Measurements from ENCODE around the gene SIX3.
A peak's percentile ranks its signal among the peaks of the same experiment; 100 is the strongest.

Gene SIX3

DNA sequence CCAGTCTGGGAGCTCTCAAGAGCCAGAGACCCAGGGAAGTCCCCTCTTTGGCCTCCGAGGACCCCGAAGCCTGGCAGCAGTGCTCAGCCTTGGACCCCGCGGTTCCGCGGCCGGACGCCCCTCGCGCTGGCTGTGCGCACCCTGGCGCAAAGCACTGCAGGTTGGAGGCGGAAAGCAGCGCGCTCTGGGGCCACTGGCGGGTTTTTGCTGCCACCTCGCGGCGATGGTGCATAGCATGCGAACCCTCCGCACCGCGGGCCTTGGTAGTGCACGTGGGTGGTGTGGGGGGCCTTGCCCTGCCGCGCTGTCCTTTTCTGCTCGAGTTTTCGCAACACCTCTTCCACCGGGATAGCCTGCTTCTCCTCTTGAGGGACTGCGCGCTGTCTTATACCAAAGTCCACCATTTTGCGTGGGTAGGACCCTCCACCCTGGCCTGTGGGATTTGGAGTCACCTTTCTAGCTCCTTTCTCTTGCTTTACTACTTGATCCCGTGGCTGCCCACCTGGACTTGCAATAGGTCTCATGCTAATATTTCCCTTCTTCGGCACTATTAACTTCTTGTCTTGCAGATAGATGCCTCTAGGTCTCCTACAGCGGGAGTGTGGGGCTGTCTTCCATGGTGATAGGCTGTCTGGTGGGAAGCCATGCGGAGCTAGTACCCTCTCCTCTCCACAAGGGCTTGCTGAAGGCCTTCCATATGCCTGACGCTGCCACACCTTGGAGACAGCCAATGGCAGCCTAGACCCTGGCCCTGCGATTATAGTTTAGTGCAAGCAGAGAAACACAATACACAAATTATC, 14.3 kb downstream of the SIX3 start:
- H3K36me3 Mint-ChIP-seq: no peaks in the 10 kb centered on the region
- peak overlapping the region; percentile 59 for H3K4me3 Mint-ChIP-seq
- peak; percentile 78 to 91 for DNase-seq (ENCODE audit: low spot score in 2 of 2)
- H3K27ac Mint-ChIP-seq: no peak overlapping the region
- ATAC-seq: peak; percentile 77
- peaks cover 13% of the 10 kb centered on the region for H3K4me1 Mint-ChIP-seq
- H3K9me3 Mint-ChIP-seq: no peaks in the 10 kb centered on the region

DNA sequence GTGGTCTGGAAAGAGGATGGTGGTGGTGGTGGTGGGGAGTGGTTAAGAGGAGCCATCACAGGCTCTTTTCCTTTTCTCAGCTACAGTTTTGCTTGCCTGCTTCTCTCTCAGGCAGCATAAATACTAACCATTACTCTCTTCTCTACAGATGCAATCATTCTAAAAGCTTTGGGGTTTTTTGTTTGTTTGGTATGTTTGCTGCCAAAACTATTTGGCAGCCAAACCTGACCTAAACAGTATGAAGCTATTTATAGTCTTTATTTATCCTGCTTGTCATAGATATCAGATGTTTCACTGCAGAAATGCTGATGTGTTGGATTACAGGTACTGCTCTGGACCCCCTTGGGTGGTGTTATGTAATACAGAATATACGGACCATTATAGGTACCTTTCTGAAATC, 15.3 kb downstream of the SIX3 start:
- Mint-ChIP-seq H3K4me1 (peaks cover 13% of the 10 kb centered on the region), H3K27ac (no peak overlapping the region), H3K36me3 (no peaks in the 10 kb centered on the region), H3K4me3 (no peak overlapping the region), H3K9me3 (no peaks in the 10 kb centered on the region)
- no peak for DNase-seq (ENCODE audit: low spot score in 2 of 2)
- no peak for ATAC-seq

DNA sequence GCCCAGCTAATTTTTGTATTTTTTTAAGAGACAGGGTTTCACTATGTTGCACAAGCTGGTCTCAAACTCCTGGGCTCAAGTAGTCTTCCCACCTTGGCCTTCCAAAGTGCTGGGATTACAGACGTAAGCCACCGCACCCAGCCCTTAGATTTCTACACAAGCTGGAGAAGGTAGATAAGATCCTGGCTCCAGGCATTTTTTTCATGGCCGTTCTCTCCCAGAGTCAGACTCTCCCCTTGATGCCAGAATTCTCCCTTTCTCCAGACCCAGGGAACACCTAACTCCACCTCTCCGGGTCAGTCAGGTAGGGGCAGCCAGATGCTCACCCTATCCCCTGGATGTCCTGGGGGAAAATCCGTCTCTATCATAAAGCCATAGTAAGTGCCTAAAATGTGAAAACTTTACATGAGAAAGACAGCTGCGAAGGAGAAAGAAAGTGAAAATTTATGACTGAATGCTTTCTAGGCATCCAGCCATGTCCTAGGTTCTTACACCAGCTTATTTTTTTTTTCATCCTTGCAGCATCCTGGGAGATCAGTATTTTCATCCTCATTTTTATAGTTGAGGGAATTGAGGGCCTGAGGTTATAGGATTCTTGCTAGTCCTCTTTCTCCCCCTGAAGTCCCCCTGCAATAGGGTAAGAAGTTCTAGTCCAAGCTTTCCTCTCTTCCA, 16.3 kb downstream of the SIX3 start:
- Mint-ChIP-seq H3K4me3 (no peak overlapping the region), H3K4me1 (peaks cover 13% of the 10 kb centered on the region), H3K36me3 (no peaks in the 10 kb centered on the region), H3K27ac (no peak overlapping the region), H3K9me3 (no peaks in the 10 kb centered on the region)
- ATAC-seq (no peak), DNase-seq (ENCODE audit: low spot score in 2 of 2) (no peak)

DNA sequence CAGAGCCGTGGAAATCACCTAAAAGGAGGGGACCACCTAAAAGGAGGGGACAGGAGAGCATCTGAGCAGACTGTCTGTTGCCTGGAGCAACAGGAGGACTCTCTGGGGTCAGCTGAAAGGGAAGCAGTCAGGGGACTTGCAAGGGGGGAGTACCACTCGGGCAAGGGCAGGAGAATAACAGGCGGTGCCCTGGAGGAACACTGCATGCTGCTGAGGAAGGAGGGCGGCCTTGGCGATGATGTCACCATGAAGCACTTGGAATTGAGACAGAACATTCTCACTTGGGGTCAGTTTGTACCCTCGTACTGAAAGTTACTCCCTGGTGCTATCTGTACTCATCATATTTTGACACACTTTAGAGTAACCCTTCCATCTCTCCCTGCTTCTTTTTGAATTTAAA, 18.4 kb downstream of the SIX3 start:
- Mint-ChIP-seq H3K36me3 (no peaks in the 10 kb centered on the region), H3K4me1 (peaks cover 13% of the 10 kb centered on the region), H3K4me3 (no peak overlapping the region), H3K9me3 (no peaks in the 10 kb centered on the region), H3K27ac (no peak overlapping the region)
- no peak for ATAC-seq
- no peak for DNase-seq (ENCODE audit: low spot score in 2 of 2)

DNA sequence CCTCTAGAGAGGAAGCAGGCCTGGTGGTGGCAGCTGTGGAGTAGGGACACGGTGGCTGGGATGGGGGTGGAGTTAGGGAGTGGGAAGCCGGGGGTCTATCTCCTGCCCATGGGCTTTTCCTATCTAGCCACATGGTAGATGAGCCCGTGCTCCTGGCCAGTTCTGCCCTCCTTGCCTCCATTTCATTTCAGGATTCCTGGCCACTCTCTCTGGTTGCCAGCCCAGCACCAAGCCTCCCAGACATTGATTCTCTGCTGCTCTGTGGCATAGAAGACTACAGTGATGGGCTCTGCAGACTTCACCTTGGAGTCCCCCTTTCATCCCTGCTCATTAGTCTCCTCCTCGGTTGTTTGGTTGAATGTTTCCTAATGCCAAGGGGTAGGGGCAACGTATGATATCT, 19.4 kb downstream of the SIX3 start:
- ATAC-seq (no peak), DNase-seq (ENCODE audit: low spot score in 2 of 2) (no peak)
- no peak overlapping the region for H3K27ac Mint-ChIP-seq
- H3K9me3 Mint-ChIP-seq: no peaks in the 10 kb centered on the region
- no peaks in the 10 kb centered on the region for H3K36me3 Mint-ChIP-seq
- no peak overlapping the region for H3K4me3 Mint-ChIP-seq
- H3K4me1 Mint-ChIP-seq: peaks cover 5% of the 10 kb centered on the region

DNA sequence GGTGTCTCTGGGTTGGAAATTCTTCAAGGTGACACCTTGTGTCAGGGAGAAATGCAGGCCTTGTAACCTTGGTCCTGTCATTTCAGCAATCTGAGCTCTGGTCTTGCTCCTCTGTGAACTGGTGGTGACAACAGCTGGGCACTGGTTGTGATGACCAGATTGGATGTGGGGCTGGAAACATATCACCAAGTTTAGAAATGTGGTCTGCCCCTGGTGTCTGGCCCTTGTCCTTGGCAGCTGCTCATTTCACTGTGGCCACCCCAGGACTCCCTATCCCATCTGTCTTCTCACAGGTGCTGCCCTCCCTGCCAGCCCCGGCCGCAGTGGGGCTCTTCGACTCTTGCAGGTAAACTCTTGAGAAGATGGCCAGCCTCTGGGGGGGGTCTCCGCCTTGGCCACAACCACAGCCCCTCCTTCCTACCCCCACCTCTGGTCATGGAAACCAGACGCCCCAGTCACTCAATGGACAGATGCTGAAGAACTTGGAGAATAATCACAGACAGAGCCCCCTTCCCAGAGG, 20.7 kb downstream of the SIX3 start:
- Mint-ChIP-seq H3K36me3 (no peaks in the 10 kb centered on the region), H3K27ac (peak overlapping the region; percentile 2), H3K4me1 (no peaks in the 10 kb centered on the region), H3K9me3 (no peaks in the 10 kb centered on the region), H3K4me3 (no peak overlapping the region)
- ATAC-seq (no peak), DNase-seq (ENCODE audit: low spot score in 2 of 2) (no peak)

DNA sequence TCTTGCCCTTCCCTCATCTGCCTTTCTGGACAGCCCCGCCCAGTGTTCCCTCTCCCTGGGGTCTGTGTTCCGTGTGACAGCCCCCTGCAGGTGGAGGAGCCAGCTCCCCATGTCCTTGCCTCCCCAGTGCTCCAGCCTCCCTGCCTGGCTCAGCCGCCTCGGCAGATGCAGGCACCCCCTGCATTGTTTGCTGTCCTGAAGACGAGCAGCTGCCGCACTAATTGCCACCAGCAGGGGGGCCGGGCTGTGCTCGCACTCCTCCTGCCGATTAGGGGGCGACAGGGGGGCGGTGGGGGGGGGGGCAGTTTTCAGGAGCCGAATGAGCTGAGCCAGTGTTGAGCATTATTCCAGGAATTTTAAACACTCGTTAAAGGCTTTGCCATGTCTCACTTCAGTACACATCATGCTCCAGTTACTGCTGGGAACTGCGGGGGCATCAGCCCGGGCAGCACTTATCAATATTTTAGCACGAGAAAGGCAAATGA, 23.3 kb downstream of the SIX3 start:
- no peaks in the 10 kb centered on the region for H3K9me3 Mint-ChIP-seq
- H3K4me3 Mint-ChIP-seq: no peak overlapping the region
- no peak for ATAC-seq
- no peak for DNase-seq (ENCODE audit: low spot score in 2 of 2)
- no peaks in the 10 kb centered on the region for H3K36me3 Mint-ChIP-seq
- no peak overlapping the region for H3K27ac Mint-ChIP-seq
- H3K4me1 Mint-ChIP-seq: no peaks in the 10 kb centered on the region

DNA sequence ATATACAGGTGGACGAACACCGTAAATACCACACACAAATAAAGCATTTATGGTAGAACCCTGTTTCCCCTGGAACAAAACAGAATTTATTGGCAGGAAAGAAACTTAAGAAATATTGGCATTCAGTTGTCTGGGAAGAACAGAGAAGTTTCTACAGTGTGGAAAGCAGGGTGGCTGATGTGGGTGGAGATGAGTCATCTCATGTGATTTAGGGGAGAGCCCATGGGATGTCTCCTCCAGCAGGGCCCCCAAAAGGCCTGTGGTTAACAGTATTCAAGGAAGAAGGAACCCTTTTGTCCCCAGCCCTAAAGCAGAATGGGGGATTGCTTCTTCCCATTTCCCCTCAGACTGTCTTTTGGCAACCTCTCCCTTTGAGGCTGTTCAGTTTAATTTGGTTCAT, 24.2 kb downstream of the SIX3 start:
- Mint-ChIP-seq H3K9me3 (no peaks in the 10 kb centered on the region), H3K27ac (no peak overlapping the region)

DNA sequence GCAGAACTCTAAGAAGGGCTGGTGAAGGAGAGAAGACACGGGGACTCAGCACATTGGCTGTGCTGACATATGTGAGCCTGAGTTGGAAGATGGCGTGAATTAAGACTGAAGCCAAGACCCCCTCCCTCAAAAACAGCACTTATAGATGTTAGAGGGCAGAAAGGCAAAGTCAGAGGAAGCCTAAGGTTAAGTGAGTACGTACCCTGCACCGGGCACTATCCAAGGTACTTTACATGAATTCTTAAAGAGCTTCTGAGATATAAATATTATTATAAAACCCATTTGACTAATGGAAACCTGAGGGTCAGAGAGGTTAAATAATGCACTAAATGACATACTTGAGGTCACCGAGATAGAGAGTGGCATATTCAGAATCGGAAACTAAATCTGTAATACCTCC, 25.6 kb downstream of the SIX3 start:
- no peak overlapping the region for H3K4me3 Mint-ChIP-seq
- H3K27ac Mint-ChIP-seq: no peak overlapping the region
- ATAC-seq (no peak), DNase-seq (ENCODE audit: low spot score in 2 of 2) (no peak)
- no peaks in the 10 kb centered on the region for H3K4me1 Mint-ChIP-seq
- no peaks in the 10 kb centered on the region for H3K36me3 Mint-ChIP-seq
- H3K9me3 Mint-ChIP-seq: no peaks in the 10 kb centered on the region

More for the DNA sequence above, 24.2 kb downstream of the SIX3 start:
- no peak for DNase-seq (ENCODE audit: low spot score in 2 of 2)
- Mint-ChIP-seq H3K4me1 (no peaks in the 10 kb centered on the region), H3K4me3 (no peak overlapping the region), H3K36me3 (no peaks in the 10 kb centered on the region)
- no peak for ATAC-seq

DNA sequence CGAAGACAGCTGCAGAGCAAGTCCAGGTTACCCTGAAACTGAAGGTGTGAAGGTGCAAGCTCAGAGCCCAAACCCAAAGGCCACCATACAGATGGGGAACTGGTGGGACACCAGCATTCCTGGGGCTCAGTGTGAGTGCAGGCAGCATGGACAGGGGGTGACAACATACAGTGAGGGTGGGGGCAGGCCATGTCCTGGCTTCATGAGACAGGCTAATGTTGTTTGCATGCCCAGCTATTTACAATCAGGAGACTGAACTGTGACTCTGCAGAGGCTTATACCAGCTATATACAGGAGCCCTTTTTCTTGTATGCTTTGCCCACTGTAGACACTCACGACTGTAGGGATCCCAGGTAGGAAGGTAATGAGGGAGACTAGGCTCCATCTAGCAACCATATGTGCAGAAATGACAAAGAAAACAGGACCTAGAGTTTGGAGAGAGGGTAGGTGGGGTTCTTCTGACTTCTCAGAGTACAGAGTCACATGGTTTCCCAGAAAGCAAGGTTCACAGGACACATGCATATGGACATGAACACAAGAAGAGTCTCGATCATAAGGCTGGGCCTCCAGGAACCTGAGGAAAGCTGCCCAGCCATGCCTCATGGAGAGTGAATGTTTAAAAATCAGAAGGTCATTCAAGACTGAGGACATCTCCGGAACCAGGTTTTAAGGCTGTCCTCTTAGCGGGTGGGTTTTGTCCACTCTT, 26.4 kb downstream of the SIX3 start:
- H3K9me3 Mint-ChIP-seq: no peaks in the 10 kb centered on the region
- no peak overlapping the region for H3K4me3 Mint-ChIP-seq
- no peak overlapping the region for H3K27ac Mint-ChIP-seq
- ATAC-seq (peak; percentile 7), DNase-seq (ENCODE audit: low spot score in 2 of 2) (no peak)
- peaks cover 5% of the 10 kb centered on the region for H3K4me1 Mint-ChIP-seq
- H3K36me3 Mint-ChIP-seq: no peaks in the 10 kb centered on the region

DNA sequence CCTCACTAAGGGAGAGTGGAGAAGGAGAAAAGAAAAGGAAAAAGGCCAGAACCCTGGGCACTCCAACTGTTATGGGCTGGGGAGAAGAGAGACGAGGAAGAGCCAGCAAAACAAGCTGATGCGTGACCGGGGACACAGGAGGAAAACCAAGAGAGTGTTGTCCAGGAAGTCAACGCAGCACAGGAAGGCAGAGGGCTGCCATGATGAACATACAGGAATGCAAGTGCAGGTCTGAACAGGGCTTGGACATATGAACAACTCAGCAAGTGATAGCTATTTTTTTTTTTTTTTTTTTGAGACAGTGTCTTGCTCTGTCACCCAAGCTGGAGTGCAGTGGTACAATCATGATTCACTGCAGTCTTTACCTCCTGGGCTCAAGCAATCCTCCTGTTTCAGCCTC, 28.4 kb downstream of the SIX3 start:
- DNase-seq (ENCODE audit: low spot score in 2 of 2): no peak
- no peaks in the 10 kb centered on the region for H3K36me3 Mint-ChIP-seq
- H3K4me3 Mint-ChIP-seq: no peak overlapping the region
- peaks cover 9% of the 10 kb centered on the region for H3K4me1 Mint-ChIP-seq
- no peak overlapping the region for H3K27ac Mint-ChIP-seq
- no peak for ATAC-seq
- H3K9me3 Mint-ChIP-seq: no peaks in the 10 kb centered on the region

DNA sequence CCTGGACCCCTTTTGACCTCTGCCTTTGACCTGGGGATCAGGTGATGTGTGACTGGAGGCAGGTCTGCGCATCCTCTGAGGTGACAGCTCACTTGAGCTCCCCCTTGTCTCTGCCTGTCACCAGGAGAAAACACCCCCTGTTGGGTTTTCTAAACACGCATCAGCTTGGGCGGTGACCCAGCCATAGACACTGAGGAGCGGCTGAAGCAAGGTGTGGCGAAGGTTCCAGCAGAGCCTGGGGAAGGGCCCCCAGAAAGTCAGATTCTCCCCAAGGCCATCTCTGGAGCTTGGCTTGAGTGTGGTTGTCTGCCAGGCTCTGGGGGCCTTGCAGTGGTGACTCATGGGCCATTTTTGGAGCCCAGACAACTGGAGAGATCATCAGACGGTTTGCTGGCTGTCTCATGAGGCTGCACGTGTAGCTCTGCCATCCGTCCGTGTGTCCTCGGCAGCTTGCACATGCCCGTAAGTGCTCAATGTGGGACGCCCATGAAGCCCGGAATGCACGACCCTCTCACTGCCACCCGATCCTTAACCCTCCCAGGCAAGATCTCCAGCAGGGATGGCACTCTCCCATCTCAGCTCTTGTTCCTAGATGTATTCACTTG, 29.4 kb downstream of the SIX3 start:
- H3K4me3 Mint-ChIP-seq: no peak overlapping the region
- H3K4me1 Mint-ChIP-seq: peaks cover 9% of the 10 kb centered on the region

DNA sequence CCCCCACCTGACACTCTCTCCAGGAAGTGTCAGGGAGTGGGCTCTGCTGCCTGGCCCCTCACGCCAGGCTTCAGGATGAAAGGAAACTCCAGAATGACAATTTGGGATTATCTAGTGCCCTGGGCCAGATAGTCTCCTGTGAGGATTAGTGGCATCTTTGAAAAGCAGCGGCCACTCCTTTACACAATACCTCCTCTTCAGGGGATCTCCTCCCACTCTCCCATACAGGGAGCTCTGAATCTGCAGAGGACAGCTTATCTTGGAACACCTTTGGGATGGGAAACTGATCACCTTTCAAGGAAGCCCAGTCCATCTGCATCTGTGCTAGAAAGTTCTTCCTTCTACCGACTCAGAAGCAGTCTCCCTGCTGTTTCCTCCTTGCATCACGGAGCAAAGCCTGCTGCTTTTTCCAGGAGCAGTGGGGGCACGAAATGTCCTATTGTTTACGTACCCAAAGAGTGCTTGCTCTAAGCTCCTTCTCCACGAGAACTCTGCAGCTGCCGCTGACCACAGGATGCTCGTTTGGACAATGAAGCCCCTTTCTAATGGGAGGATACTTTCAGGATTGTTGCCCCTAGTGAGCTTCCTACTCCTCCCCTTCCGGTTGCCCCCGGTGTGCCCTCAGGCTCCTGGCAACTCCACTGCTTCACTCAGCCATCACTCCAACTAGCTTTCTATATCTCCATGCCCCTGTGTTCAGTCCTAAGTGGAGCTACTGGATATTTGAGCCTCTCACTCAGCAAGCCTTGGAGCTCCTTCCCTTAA, 31.5 kb downstream of the SIX3 start:
- Mint-ChIP-seq H3K9me3 (no peaks in the 10 kb centered on the region), H3K36me3 (no peaks in the 10 kb centered on the region), H3K4me1 (peaks cover 9% of the 10 kb centered on the region), H3K27ac (no peak overlapping the region), H3K4me3 (no peak overlapping the region)
- DNase-seq (ENCODE audit: low spot score in 2 of 2): no peak
- no peak for ATAC-seq

More for the DNA sequence above, 29.4 kb downstream of the SIX3 start:
- Mint-ChIP-seq H3K9me3 (no peaks in the 10 kb centered on the region), H3K27ac (no peak overlapping the region), H3K36me3 (no peaks in the 10 kb centered on the region)
- DNase-seq (ENCODE audit: low spot score in 2 of 2): no peak
- no peak for ATAC-seq

DNA sequence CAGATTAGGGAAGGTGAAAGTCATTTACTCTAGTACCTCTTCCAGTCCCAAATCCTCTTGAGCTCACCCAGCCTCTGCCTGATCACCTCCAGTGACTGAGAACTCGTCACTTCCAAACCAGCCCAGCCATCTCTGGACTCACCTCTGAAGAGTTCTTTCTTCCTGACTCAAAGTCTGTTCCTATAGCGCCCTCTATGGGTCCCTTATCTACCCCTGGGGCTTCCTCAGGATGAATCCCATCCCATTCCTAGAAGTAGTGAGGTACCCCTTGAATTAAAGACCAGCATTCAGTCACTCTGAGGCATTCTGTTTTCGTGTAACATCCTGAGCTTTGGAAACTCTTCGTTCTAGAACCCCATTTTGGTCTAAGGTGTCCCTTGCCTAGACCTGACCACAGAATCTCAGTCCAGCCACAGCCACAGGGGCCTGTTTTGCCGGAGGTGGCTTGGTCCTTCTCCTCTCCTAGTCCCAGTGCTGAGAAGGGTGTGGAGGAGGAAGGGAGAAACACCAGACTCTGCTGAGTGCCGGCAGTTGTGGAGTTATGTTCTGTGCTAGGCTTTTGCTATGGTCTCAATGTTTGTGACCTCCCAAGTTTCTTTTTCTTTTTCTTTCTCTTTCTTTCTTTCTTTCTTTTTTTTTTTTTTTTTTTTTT, 32.7 kb downstream of the SIX3 start:
- H3K27ac Mint-ChIP-seq: no peak overlapping the region
- H3K4me1 Mint-ChIP-seq: peaks cover 9% of the 10 kb centered on the region
- no peaks in the 10 kb centered on the region for H3K36me3 Mint-ChIP-seq
- no peak overlapping the region for H3K4me3 Mint-ChIP-seq
- ATAC-seq: no peak
- H3K9me3 Mint-ChIP-seq: no peaks in the 10 kb centered on the region
- DNase-seq (ENCODE audit: low spot score in 2 of 2): no peak

Measured in stimulated activated effector memory CD8-positive, alpha-beta T cell treated with anti-CD3 and anti-CD28 coated beads, Interleukin-12 subunit alpha, Interleukin-12 subunit beta, amount 100 ng/mL, for 72 hours (primary cell).